SK-N-SH (cell line): ENCODE data around the gene GPC5. TPM values are rescaled to one million over a fixed set of nuclear protein-coding genes. Genes with fewer than 3 reads are reported as not detected.

Experiments used
- CTCF ChIA-PET: fragments of 300-600, 350-600 bp; formaldehyde crosslinking; extraction: SDS; loops from one replicate; lab custom pipeline; 2021; lab: Yijun Ruan, JAX
- POLR2A ChIA-PET: fragments of 350-600 bp; sonication (Branson Sonifier 250); formaldehyde crosslinking; extraction: SDS; loops from one replicate; lab custom pipeline; 2020; ENCODE audit warnings: antibody characterized with exemption, inconsistent platforms; lab: Yijun Ruan, JAX
- DNase-seq: peaks from one replicate; pipeline ENCODE4 v3.0.0; 2012
- H2AFZ ChIP-seq: fragments of 200-600 bp; sonication (generic); 2 replicates; pipeline ENCODE4 v1.8.1; 2016; ENCODE audit warnings: antibody characterized with exemption, mild to moderate bottlenecking, low read depth
- H3F3A ChIP-seq: fragments of 200-600 bp; sonication (generic); replicated peaks from 2 replicates; pipeline ENCODE3; 2016; ENCODE audit warnings: antibody characterized with exemption, mild to moderate bottlenecking; ENCODE audit not compliant: insufficient read depth
- H3K27ac ChIP-seq, 2 experiments: fragments of 200-500 bp in 1 of 2; fragments of 200-600 bp in 1 of 2; sonication (Bioruptor generic) in 1 of 2; sonication (generic), shearing (Covaris generic) in 1 of 2; 2 replicates each; pipeline versions ENCODE4 v1.5.1 to v1.6.1; 2014 to 2016; ENCODE audit warnings: low read depth in 2 of 2, inconsistent platforms in 1 of 2, low read length in 1 of 2, mild to moderate bottlenecking in 1 of 2, mixed read lengths in 1 of 2
- H3K27me3 ChIP-seq: fragments of 200-600 bp; sonication (generic), shearing (Covaris generic); 2 replicates; pipeline ENCODE4 v1.6.1; 2016; ENCODE audit warnings: mixed run types; ENCODE audit not compliant: insufficient read depth
- H3K36me3 ChIP-seq, 2 experiments: fragments of 200-500 bp in 1 of 2; fragments of 200-600 bp in 1 of 2; sonication (Bioruptor generic) in 1 of 2; sonication (generic) in 1 of 2; replicated peaks in 1 of 2; 2 replicates each; pipeline versions ENCODE3 to v1.5.1; 2014 to 2016; ENCODE audit warnings: low read length in 1 of 2, mild to moderate bottlenecking in 1 of 2; ENCODE audit not compliant: insufficient read depth in 2 of 2, control insufficient read depth in 1 of 2
- H3K4me1 ChIP-seq, 2 experiments: fragments of 200-500 bp in 1 of 2; fragments of 200-600 bp in 1 of 2; sonication (Bioruptor generic) in 1 of 2; sonication (generic), shearing (Covaris generic) in 1 of 2; 2 replicates each; pipeline versions ENCODE4 v1.5.1 to v1.6.1; 2014 to 2016; ENCODE audit warnings: low read depth in 1 of 2, low read length in 1 of 2, mixed run types in 1 of 2; ENCODE audit not compliant: insufficient read depth in 2 of 2, control insufficient read depth in 1 of 2
- H3K4me2 ChIP-seq: fragments of 200-600 bp; sonication (generic), shearing (Covaris generic); 2 replicates; pipeline ENCODE4 v1.6.1; 2017; ENCODE audit warnings: mixed run types
- H3K4me3 ChIP-seq, 2 experiments: fragments of 200-500 bp in 1 of 2; fragments of 200-600 bp in 1 of 2; sonication (Bioruptor generic) in 1 of 2; sonication (generic), shearing (Covaris generic) in 1 of 2; 2 replicates each; pipeline versions ENCODE4 v1.5.1 to v1.8.1; 2014 to 2016; ENCODE audit warnings: low read depth in 2 of 2, inconsistent platforms in 1 of 2, low read length in 1 of 2, mild to moderate bottlenecking in 1 of 2, mixed read lengths in 1 of 2, moderate library complexity in 1 of 2
- H3K79me2 ChIP-seq: fragments of 200-600 bp; sonication (generic); 2 replicates; pipeline ENCODE4 v1.8.1; 2017; ENCODE audit warnings: mild to moderate bottlenecking; ENCODE audit not compliant: insufficient read depth
- H3K9ac ChIP-seq: fragments of 200-600 bp; sonication (generic); 2 replicates; pipeline ENCODE4 v1.6.1; 2017; ENCODE audit warnings: mixed run types
- H3K9me2 ChIP-seq: fragments of 200-600 bp; sonication (generic); 2 replicates; pipeline ENCODE4 v1.6.1; 2017; ENCODE audit warnings: mixed run types
- H3K9me3 ChIP-seq: fragments of 200-600 bp; sonication (generic); 2 replicates; pipeline ENCODE4 v1.6.1; 2017; ENCODE audit warnings: mixed run types, mild to moderate bottlenecking, moderate library complexity
- H4K20me1 ChIP-seq: fragments of 200-600 bp; sonication (generic); 2 replicates; pipeline ENCODE4 v1.6.1; 2017; ENCODE audit warnings: mild to moderate bottlenecking, mixed run types; ENCODE audit not compliant: insufficient read depth
- CHD2 ChIP-seq: fragments of 150-350 bp; IDR thresholded peaks from 2 replicates; pipeline ENCODE4 v1.6.1; 2018; ENCODE audit warnings: low read length; ENCODE audit not compliant: partially characterized antibody
- CTCF ChIP-seq: fragments of 200-600 bp; sonication (generic); IDR thresholded peaks from 2 replicates; pipeline ENCODE4 v1.6.1; 2017; ENCODE audit warnings: antibody characterized with exemption, mild to moderate bottlenecking, moderate library complexity
- FOSL2 ChIP-seq: IDR thresholded peaks from 2 replicates; pipeline ENCODE4 v1.4.0; 2012; ENCODE audit warnings: low read depth, mild to moderate bottlenecking, moderate library complexity, borderline replicate concordance
- MAX ChIP-seq: IDR thresholded peaks from 2 replicates; pipeline ENCODE4 v1.4.0; 2012; ENCODE audit warnings: low read depth
- PBX3 ChIP-seq: IDR thresholded peaks from 2 replicates; pipeline ENCODE4; 2012
- SMC3 ChIP-seq: IDR thresholded peaks from 2 replicates; pipeline ENCODE4 v1.6.1; 2012; ENCODE audit warnings: low read depth, low read length, improper control_type of control experiment
- TEAD4 ChIP-seq: IDR thresholded peaks from 2 replicates; pipeline ENCODE4 v1.4.0; 2012; ENCODE audit warnings: mild to moderate bottlenecking, borderline replicate concordance; ENCODE audit not compliant: insufficient read depth
- USF1 ChIP-seq: IDR thresholded peaks from 2 replicates; pipeline ENCODE4 v1.4.0; 2012; ENCODE audit warnings: low read depth, borderline replicate concordance
- USF2 ChIP-seq: fragments of 150-350 bp; IDR thresholded peaks from 2 replicates; pipeline ENCODE4 v1.6.1; 2017; ENCODE audit warnings: antibody characterized with exemption, low read length, low read depth, borderline replicate concordance
- YY1 ChIP-seq: IDR thresholded peaks from 2 replicates; pipeline ENCODE4 v1.4.0; 2012; ENCODE audit warnings: low read depth, mild to moderate bottlenecking
- ZBTB33 ChIP-seq: IDR thresholded peaks from 2 replicates; pipeline ENCODE4 v1.4.0; 2012; ENCODE audit warnings: low read depth, borderline replicate concordance
- WGBS: methylation state at CpG from one replicate; pipeline ENCODE4 v1.1.6; 2017; ENCODE audit warnings: low lambda C conversion rate; 5-methylcytosine and 5-hydroxymethylcytosine counted together
- polyA plus RNA-seq, 3 experiments: library from polyadenylated mRNA; depleted of rRNA; stranded (reverse); fragments of >200 nt; gene quantifications; 2 replicates each; pipeline ENCODE4 v1.2.3, GENCODE V29; 2012

Gene GPC5
- polyA plus RNA-seq, 1 of the 3 experiments (the other 2 are of a cell fraction), result 0.03 TPM

GRCh38 chr13:91537376-91537775 lies 139.0 kb downstream of the GPC5 start:
- no peaks in the 10 kb centered on the region for H4K20me1 ChIP-seq
- no peak overlapping the region for H2AFZ ChIP-seq
- no peak overlapping the region for H3K9ac ChIP-seq
- H3K27me3 ChIP-seq, result no peaks in the 10 kb centered on the region
- H3K4me1 ChIP-seq, result no peaks in the 10 kb centered on the region; a peak in 2 of 4 replicates
- CTCF ChIA-PET, result interaction anchor here (1.0 kb wide), 1 partner anchor 21 kb away, joined by 3 read pairs; no protein-coding TSS in a partner anchor
- no peaks in the 10 kb centered on the region for H3K9me2 ChIP-seq
- H3K36me3 ChIP-seq, result no peaks in the 10 kb centered on the region
- WGBS, result 49% methylated on average over 2 of the region's 2 CpGs
- no peaks in the 10 kb centered on the region; the same call in 1 of the 2 replicates for H3K9me3 ChIP-seq
- POLR2A ChIA-PET, result no interaction called here
- no peak overlapping the region for H3K4me3 ChIP-seq
- no peaks in the 10 kb centered on the region for H3K79me2 ChIP-seq
- H3F3A ChIP-seq, result no peaks in the 10 kb centered on the region
- H3K27ac ChIP-seq, result no peak overlapping the region
- no peak for DNase-seq
- H3K4me2 ChIP-seq, result no peak overlapping the region
- no peak for TF ChIP-seq MAX
- no peak for TF ChIP-seq YY1
- no peak for TF ChIP-seq FOSL2
- TF ChIP-seq CTCF, result no peak
- no peak for TF ChIP-seq CHD2
- TF ChIP-seq PBX3, result no peak
- no peak for TF ChIP-seq ZBTB33
- TF ChIP-seq USF1, result no peak
- no peak for TF ChIP-seq USF2
- no peak for TF ChIP-seq SMC3
- TF ChIP-seq TEAD4, result no peak
